Measurements from ENCODE around the gene TMEM19. TPM values are rescaled to one million over a fixed set of nuclear protein-coding genes. Genes with fewer than 3 reads are reported as not detected.

TMEM19 gene
- total and polyA plus RNA-seq, 2 of the 8 experiments (the other 6 are each of a cell fraction or from before 2014, with no cell fraction given) = 12.6 to 19.1 TPM

GRCh38 chr12:71702590-71702989, 16.7 kb downstream of the TMEM19 start:
- no peak overlapping the region for H3K4me2 ChIP-seq (ENCODE audit: insufficient read depth in 1 of 2, low read depth in 2 of 2, low read length in 2 of 2)
- no peak overlapping the region for H3K4me3 ChIP-seq (ENCODE audit: extremely low read depth in 1 of 4, insufficient read depth in 2 of 4, low read depth in 3 of 4, low read length in 4 of 4)
- H3K23ac ChIP-seq (ENCODE audit: insufficient read length) = no peak overlapping the region
- H3K79me2 ChIP-seq (ENCODE audit: control insufficient read depth in 1 of 2, insufficient read depth in 2 of 2, low read length in 2 of 2) = no peaks in the 10 kb centered on the region
- no peak overlapping the region for H3K9ac ChIP-seq (replicated peaks in 1 of 4; ENCODE audit: extremely low read depth in 1 of 4, low read depth in 3 of 4, low read length in 3 of 4)
- no peaks in the 10 kb centered on the region for H3K23me2 ChIP-seq (ENCODE audit: low read depth, low read length)
- no peak overlapping the region for H3K4ac ChIP-seq (replicated peaks; ENCODE audit: insufficient read length, low read depth, low read length)
- DNase-seq (ENCODE audit: low read depth in 1 of 2, low spot score in 2 of 2) (no peak), FAIRE-seq (no peak)
- H2BK20ac ChIP-seq (ENCODE audit: low read length) = no peak overlapping the region
- no peak for TF ChIP-seq PHF8 (conservative IDR thresholded peaks at IDR 0.05; ENCODE audit: low read depth, low read length)
- TF ChIP-seq KDM4A (IDR thresholded peaks at IDR 0.05; ENCODE audit: low read depth, low read length, severe bottlenecking) = no peak
- TF ChIP-seq SAP30 (IDR thresholded peaks at IDR 0.05; ENCODE audit: insufficient read depth, insufficient replicate concordance, low read length) = no peak
- no peak for TF ChIP-seq CBX8 (IDR thresholded peaks at IDR 0.05; ENCODE audit: borderline replicate concordance, low read depth, low read length)
- TF ChIP-seq YY1 (IDR thresholded peaks at IDR 0.05; ENCODE audit: low read depth, low read length) = no peak
- TF ChIP-seq FOSL1 (IDR thresholded peaks at IDR 0.05; ENCODE audit: insufficient read depth, low read depth, low read length) = no peak
- H3K56ac ChIP-seq (replicated peaks; ENCODE audit: insufficient read length, low read depth, low read length) = no peak overlapping the region
- ChIA-PET CTCF (ENCODE audit: partially characterized antibody) (no interaction called here), POLR2A (ENCODE audit: partially characterized antibody) (interaction anchor here (1.2 kb wide), 1 partner anchor 17 kb away, joined by 4 read pairs; the partner anchor contains the start of gene TMEM19)
- no peak overlapping the region for H2BK5ac ChIP-seq (ENCODE audit: low read depth, low read length)
- no peak overlapping the region for H4K91ac ChIP-seq (replicated peaks; ENCODE audit: insufficient read length, low read length)
- H4K8ac ChIP-seq (ENCODE audit: extremely low read depth, insufficient read depth, low read length) = no peak overlapping the region
- H3K79me1 ChIP-seq (ENCODE audit: low read depth, low read length) = no peaks in the 10 kb centered on the region
- no peak overlapping the region for H2AFZ ChIP-seq (ENCODE audit: low read length)
- no peaks in the 10 kb centered on the region for H4K20me1 ChIP-seq (replicated peaks in 1 of 2; ENCODE audit: control insufficient read depth in 1 of 2, insufficient read depth in 2 of 2, low read length in 2 of 2)
- H2BK12ac ChIP-seq (ENCODE audit: low read depth, low read length) = no peak overlapping the region
- H3K27me3 ChIP-seq (replicated peaks in 1 of 4; ENCODE audit: control insufficient read depth in 3 of 4, extremely low read depth in 1 of 4, insufficient read depth in 3 of 4, low read length in 3 of 4) = no peaks in the 10 kb centered on the region
- H3K36me3 ChIP-seq (ENCODE audit: control insufficient read depth in 2 of 4, insufficient read depth in 4 of 4, low read length in 3 of 4) = peaks cover 0 to 11% (median 3%) of the 10 kb centered on the region in 4 experiments; a peak in 3 of 8 replicates
- H2AK5ac ChIP-seq (ENCODE audit: low read depth, low read length) = no peak overlapping the region
- no peak overlapping the region for H2BK120ac ChIP-seq (replicated peaks; ENCODE audit: low read depth, low read length)
- no peak overlapping the region for H4K5ac ChIP-seq (ENCODE audit: insufficient read length, low read depth, low read length)
- H3K9me3 ChIP-seq (ENCODE audit: insufficient read depth in 2 of 2, low read depth in 1 of 2, low read length in 1 of 2) = no peaks in the 10 kb centered on the region
- no peak overlapping the region for H3K18ac ChIP-seq (ENCODE audit: extremely low read depth, low read length)
- H3K4me1 ChIP-seq (replicated peaks in 1 of 4; ENCODE audit: control insufficient read depth in 3 of 4, insufficient read depth in 4 of 4, low read length in 3 of 4) = no peaks in the 10 kb centered on the region
- no peak overlapping the region for H3K27ac ChIP-seq (ENCODE audit: low read depth, low read length)
- no peak overlapping the region for H2BK15ac ChIP-seq (ENCODE audit: low read length)
- no peak overlapping the region for H3K14ac ChIP-seq (ENCODE audit: insufficient read length)
- WGBS, 2 experiments (ENCODE audit: extremely low coverage in 1 of 2, insufficient coverage in 1 of 2, insufficient read length in 1 of 2, insufficient replicate concordance in 2 of 2, low coverage in 1 of 2, low lambda C conversion rate in 2 of 2, missing lambda C conversion rate in 1 of 2) = 91% methylated on average over 5 of the region's 5 CpGs; no CpG with 5 or more reads in 1 of the 2 experiments

Measured in H1 (cell line).